ENCODE measurements around the gene ZNRD2.
A peak's percentile ranks its signal among the peaks of the same experiment; 100 is the strongest.

The ZNRD2 gene

GRCh38 chr11:65557280-65558001 is 12.8 kb upstream of the ZNRD2 start:
- no peak for DNase-seq

- DNase-seq, result peak; percentile 58
Measured at GRCh38 chr11:65558002-65558929, 12.0 kb upstream of the ZNRD2 start, which contains the start of gene LTBP3. Gene LTBP3, minus strand, starts transcription at chr11:65558359. Its CDS starts 400 bp downstream, at chr11:65557959.

GRCh38 chr11:65558930-65559509 is 11.3 kb upstream of the ZNRD2 start:
- DNase-seq, result no peak

GRCh38 chr11:65559535-65559934 is 10.7 kb upstream of the ZNRD2 start:
- no peak for DNase-seq

- no peak for DNase-seq
Measured at GRCh38 chr11:65559951-65560537, 10.2 kb upstream of the ZNRD2 start.

GRCh38 chr11:65560555-65561418 is 9.5 kb upstream of the ZNRD2 start:
- no peak for DNase-seq

- DNase-seq, result no peak
Measured at GRCh38 chr11:65562020-65562419, 8.3 kb upstream of the ZNRD2 start.

- no peak for DNase-seq
Measured at GRCh38 chr11:65562788-65563187, 7.5 kb upstream of the ZNRD2 start.

GRCh38 chr11:65563601-65564000 is 6.7 kb upstream of the ZNRD2 start:
- no peak for DNase-seq

GRCh38 chr11:65564879-65565559 is 5.3 kb upstream of the ZNRD2 start:
- DNase-seq, result peak; percentile 60

- DNase-seq, result peak; percentile 81
Measured at GRCh38 chr11:65565624-65566453, 4.4 kb upstream of the ZNRD2 start.

GRCh38 chr11:65569164-65569972 is 909 bp upstream of the ZNRD2 start:
- DNase-seq, result no peak

GRCh38 chr11:65571420-65571819 is 1.1 kb downstream of the ZNRD2 start:
- DNase-seq, result no peak

- DNase-seq, result no peak
Measured at GRCh38 chr11:65571940-65572339, 1.7 kb downstream of the ZNRD2 start.

GRCh38 chr11:65572356-65573051 is 2.2 kb downstream of the ZNRD2 start, which contains the start of gene FAM89B:
Gene FAM89B, plus strand, starts transcription at chr11:65572538. Its CDS starts 132 bp downstream, at chr11:65572670.
- DNase-seq, result peak; percentile 92

- no peak for DNase-seq
Measured at GRCh38 chr11:65573391-65574079, 3.3 kb downstream of the ZNRD2 start.

- peak; percentile 97 for DNase-seq
Measured at GRCh38 chr11:65574109-65574810, 4.0 kb downstream of the ZNRD2 start.

Data from CD4-positive, alpha-beta T cell treated with Interleukin-10 for 1 hour (primary cell).